Right atrium auricular region (tissue), 2 donors: ENCODE results near the gene UNC5B. TPM values are rescaled to one million over a fixed set of nuclear protein-coding genes. Genes with fewer than 3 reads are reported as not detected.

Source experiments
- DNase-seq: peaks from one replicate; pipeline ENCODE4 v3.0.0-alpha.2; 2019; ENCODE audit warnings: low spot score
- H3K27ac ChIP-seq, 2 donors: fragments of 200-600 bp; sonication (generic); 1 replicate in 1 of 2; 2 replicates in 1 of 2; pipeline ENCODE4 v1.5.1; 2016 to 2019
- H3K27me3 ChIP-seq, 2 donors: fragments of 200-600 bp; sonication (generic); one replicate each; pipeline versions ENCODE4 v1.5.1 to v1.6.0; 2017 to 2019
- H3K36me3 ChIP-seq: fragments of 200-600 bp; sonication (generic); one replicate; pipeline ENCODE4 v1.5.1; 2016
- H3K4me1 ChIP-seq, 2 donors: fragments of 200-600 bp; sonication (generic); one replicate each; pipeline versions ENCODE4 v1.5.1 to v1.6.0; 2017 to 2019
- H3K4me3 ChIP-seq, 2 donors: fragments of 200-600 bp; sonication (generic); 1 replicate in 1 of 2; 2 replicates in 1 of 2; pipeline ENCODE4 v1.5.1; 2017 to 2019; ENCODE audit warnings: mild to moderate bottlenecking in 1 of 2, moderate library complexity in 1 of 2
- H3K9me3 ChIP-seq, 2 donors: fragments of 200-600 bp; sonication (generic); one replicate each; pipeline ENCODE4 v1.5.1; 2019
- total RNA-seq, 2 donors: library from RNA; depleted of rRNA; stranded (reverse); fragments of >200 nt; gene quantifications; one replicate each; pipeline ENCODE4 v1.1.0, GENCODE V29; 2016
- TF ChIP-seq, protein P1 (sequence below), 2 donors: fragments of 200-600 bp; sonication (generic); IDR thresholded peaks; one replicate each; pipeline ENCODE4 v1.5.1; 2019; ENCODE audit warnings: antibody characterized with exemption in 2 of 2

Gene UNC5B
- total RNA-seq, 2 donors from 2014 or later: 10.9 to 29.2 TPM

DNA sequence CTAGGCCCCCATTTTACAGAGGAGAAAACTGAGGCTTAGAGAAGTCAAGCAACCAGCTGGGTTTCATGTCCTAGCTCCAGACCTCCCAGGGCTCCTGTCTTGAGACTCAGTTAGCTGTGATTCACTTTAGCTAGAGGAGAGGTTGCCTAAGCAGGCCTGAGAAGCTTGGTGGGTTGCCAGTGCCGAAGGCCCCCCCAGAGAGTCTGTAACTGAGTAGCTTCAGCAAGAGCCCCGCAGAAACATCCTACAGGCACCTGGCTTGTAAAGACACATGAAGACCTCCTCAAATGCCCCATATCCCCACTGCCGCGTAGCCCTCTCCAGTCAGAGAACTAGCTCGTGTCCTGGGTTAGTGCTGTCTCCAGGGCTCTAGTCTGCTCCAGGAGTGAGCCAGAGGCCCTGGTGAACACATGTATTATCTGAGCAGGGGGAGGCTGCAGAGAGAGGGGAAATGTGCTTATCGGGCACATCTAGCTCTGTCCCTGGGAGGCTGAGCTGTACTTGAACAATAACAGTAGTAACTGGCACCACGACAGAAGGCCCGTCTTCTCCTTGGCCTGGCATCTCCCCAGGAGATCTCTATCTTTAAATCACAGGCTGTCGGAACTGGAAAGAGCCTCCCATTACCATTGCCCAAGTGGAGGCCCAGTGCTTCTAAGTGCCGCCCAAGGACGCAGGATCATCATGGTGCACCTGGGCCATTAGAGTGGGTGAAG, 28.9 kb downstream of the UNC5B start:
- no peaks in the 10 kb centered on the region for H3K27me3 ChIP-seq
- peak overlapping the region; percentile 60 to 65 for H3K27ac ChIP-seq
- TF ChIP-seq, protein P1, sequence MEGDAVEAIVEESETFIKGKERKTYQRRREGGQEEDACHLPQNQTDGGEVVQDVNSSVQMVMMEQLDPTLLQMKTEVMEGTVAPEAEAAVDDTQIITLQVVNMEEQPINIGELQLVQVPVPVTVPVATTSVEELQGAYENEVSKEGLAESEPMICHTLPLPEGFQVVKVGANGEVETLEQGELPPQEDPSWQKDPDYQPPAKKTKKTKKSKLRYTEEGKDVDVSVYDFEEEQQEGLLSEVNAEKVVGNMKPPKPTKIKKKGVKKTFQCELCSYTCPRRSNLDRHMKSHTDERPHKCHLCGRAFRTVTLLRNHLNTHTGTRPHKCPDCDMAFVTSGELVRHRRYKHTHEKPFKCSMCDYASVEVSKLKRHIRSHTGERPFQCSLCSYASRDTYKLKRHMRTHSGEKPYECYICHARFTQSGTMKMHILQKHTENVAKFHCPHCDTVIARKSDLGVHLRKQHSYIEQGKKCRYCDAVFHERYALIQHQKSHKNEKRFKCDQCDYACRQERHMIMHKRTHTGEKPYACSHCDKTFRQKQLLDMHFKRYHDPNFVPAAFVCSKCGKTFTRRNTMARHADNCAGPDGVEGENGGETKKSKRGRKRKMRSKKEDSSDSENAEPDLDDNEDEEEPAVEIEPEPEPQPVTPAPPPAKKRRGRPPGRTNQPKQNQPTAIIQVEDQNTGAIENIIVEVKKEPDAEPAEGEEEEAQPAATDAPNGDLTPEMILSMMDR (IDR thresholded peaks at IDR 0.05): no peak
- no peaks in the 10 kb centered on the region for H3K9me3 ChIP-seq
- H3K4me3 ChIP-seq: no peak overlapping the region
- H3K36me3 ChIP-seq: no peaks in the 10 kb centered on the region
- peak; percentile 84 for DNase-seq
- H3K4me1 ChIP-seq: peaks cover 0 to 93% of the 10 kb centered on the region in 2 donors

DNA sequence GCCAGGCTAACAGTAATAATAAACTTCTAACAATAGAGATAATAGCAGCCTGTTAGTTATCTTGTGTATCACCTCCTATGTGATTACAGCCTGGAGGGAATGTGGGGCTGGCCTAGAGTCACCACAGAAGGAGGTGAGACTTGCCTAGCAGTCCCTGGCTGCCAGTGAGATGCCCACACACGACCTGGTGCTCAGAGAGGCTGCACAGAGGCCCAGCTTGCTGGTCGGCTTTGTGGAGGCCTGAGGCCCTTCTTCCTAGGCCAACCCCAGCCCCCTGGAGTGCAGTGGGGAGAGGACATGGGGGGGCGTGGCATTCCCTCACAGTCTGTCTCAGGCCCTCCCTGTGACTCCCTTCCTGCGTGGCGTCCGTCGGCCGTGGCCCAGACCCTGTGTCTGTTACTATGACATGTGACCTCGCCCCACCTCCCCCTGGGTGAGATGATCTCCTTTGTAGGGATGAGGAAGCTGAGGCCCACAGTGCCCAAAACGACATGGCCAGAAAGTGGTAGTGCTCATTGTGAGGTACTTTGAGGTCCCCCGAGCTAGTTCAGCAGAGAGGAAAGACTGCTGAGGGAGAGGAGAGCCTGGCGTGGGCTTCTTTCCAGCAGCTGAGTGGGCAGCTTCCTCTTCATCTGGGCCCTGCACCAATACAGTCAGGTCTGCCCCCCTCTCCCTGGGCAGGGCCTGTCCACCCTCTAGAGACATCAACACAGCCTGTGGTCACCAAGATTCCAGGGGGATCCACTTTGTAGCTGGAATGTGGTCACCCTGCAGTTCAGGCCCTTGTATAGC, 29.7 kb downstream of the UNC5B start:
- H3K4me1 ChIP-seq: peaks cover 0 to 94% of the 10 kb centered on the region in 2 donors
- no peak for DNase-seq
- peak overlapping the region; percentile 60 to 65 for H3K27ac ChIP-seq
- H3K27me3 ChIP-seq: no peaks in the 10 kb centered on the region
- H3K9me3 ChIP-seq: no peaks in the 10 kb centered on the region
- H3K4me3 ChIP-seq: no peak overlapping the region
- H3K36me3 ChIP-seq: no peaks in the 10 kb centered on the region
- TF ChIP-seq, protein P1 (IDR thresholded peaks at IDR 0.05): no peak

DNA sequence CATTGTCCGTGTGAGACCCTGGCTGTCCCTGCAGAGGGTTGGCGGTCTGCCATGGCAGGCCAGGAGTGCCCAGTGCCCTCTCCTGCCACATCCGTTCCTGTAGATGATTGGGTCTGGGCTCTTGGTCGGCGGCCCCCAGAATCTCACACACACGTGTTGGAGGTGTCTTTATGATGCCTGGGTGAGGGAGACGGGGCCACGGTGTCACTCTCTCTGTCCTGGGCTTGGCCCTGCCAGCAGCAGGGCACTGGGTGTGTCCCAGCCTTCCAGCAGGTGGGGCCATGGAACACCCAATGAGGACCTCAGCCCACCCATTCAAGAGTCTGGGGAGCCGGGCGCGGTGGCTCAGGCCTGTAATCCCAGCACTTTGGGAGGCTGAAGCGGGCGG, 30.2 kb downstream of the UNC5B start:
- H3K9me3 ChIP-seq: no peaks in the 10 kb centered on the region
- H3K27me3 ChIP-seq: no peaks in the 10 kb centered on the region
- DNase-seq: no peak
- TF ChIP-seq, protein P1 (IDR thresholded peaks at IDR 0.05): peak in 1 of 2 donors; percentile 34
- H3K4me1 ChIP-seq: peaks cover 0 to 99% of the 10 kb centered on the region in 2 donors
- H3K4me3 ChIP-seq: no peak overlapping the region
- H3K27ac ChIP-seq: peak overlapping the region; percentile 60 to 65
- H3K36me3 ChIP-seq: no peaks in the 10 kb centered on the region

DNA sequence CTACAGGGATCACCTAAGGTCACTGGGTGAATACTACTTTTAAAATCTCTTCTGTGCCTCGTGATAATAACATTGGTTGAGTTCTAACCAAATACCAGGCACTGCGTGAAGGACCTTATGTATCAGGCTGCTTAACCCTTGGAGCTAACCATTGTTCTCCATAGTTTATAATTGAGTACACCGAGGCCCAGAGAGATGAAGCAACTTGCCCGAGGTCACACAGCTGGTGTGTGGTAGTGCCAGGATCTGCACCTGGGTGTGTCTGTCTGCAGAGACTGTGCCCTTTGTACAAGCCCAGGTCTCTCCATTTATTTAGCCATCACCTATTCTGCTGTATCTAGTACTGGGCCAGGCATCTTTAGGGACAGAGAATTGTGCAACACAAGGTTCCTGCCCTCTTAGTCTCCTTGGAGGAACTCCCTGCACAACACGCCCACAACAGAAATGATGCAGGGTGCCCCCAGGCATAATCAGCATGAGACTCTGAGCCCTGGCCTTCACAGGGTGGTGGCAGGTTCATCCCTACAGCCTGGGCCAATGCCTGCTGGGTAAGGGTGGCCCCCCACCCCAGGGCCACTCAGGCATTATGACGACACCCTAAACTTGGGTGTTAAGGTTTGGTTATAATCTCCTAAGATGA, 31.5 kb downstream of the UNC5B start:
- H3K4me3 ChIP-seq: no peak overlapping the region
- H3K4me1 ChIP-seq: peaks cover 0 to 98% of the 10 kb centered on the region in 2 donors
- no peak for DNase-seq
- TF ChIP-seq, protein P1 (IDR thresholded peaks at IDR 0.05): no peak
- no peaks in the 10 kb centered on the region for H3K9me3 ChIP-seq
- H3K27me3 ChIP-seq: no peaks in the 10 kb centered on the region
- H3K36me3 ChIP-seq: no peaks in the 10 kb centered on the region
- peak overlapping the region; percentile 60 to 65 for H3K27ac ChIP-seq

DNA sequence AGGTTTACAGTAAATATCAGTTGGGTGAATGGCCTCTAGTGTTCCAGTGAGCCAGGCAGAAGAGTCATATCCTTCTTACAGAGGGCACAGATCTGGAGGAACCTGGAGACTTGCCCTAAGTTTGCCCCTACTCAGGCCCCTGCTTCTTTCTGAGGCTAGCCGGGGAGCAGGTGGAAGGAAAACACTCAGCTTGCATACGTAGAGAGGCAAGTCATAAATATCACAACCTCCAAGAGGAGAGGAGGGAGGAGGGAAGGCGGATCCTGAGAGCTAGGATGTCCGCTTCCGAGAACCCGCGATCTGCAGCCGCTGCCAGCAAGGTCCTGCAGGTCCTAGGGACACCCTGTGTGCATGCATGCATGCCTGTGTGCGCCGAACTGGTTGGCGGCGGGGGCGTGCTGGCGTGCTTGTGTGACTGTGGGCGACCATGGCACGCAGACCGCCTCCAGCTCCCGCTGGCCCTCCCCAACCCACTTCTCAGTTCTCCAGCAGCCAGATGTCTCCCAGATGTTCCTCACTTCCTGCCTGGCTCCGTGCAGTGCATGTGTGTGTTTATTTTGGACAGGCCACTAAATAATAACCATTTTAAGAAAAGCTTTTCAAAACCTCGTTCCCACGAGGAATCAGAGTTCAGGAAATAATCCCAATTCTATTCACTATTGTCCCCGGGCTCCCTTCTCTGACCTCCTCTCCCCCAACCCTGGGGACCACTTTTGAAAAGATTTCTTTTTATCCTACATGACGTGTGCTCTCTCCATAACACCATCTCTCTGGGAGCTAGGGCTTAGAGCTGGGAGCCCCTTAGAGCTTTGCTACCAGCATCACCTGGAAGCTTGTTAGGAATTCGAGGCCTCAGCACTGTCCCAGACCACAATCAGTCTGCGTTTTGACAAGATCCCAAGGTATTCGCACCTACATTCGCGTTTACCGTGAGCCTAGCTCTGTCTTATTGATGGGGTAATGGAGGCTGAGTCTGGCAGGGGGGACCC, 32.4 kb downstream of the UNC5B start:
- Histone ChIP-seq H3K4me3 (peak overlapping the region in 1 of 2 donors; percentile 34), H3K36me3 (no peaks in the 10 kb centered on the region), H3K27me3 (no peaks in the 10 kb centered on the region), H3K4me1 (peaks cover 0 to 99% of the 10 kb centered on the region in 2 donors), H3K27ac (peak overlapping the region; percentile 60 to 65), H3K9me3 (no peaks in the 10 kb centered on the region)
- DNase-seq: no peak
- TF ChIP-seq, protein P1 (IDR thresholded peaks at IDR 0.05): no peak
